GM15510 (cell line): ENCODE results near the gene MBOAT2.

Source experiments
- POLR2A ChIP-seq: IDR thresholded peaks from 3 replicates; pipeline ENCODE4 v1.6.1; 2011; ENCODE audit warnings: borderline replicate concordance; ENCODE audit not compliant: insufficient read length; ENCODE audit errors: extremely low read depth

MBOAT2 gene

GRCh38 chr2:8893474-8893873 is 110.0 kb downstream of the MBOAT2 start:
- no peak for TF ChIP-seq POLR2A

- TF ChIP-seq POLR2A = no peak
Measured at GRCh38 chr2:8892111-8892510, 111.4 kb downstream of the MBOAT2 start.

GRCh38 chr2:8889978-8890377 is 113.5 kb downstream of the MBOAT2 start:
- no peak for TF ChIP-seq POLR2A

GRCh38 chr2:8888963-8889362 is 114.5 kb downstream of the MBOAT2 start:
- no peak for TF ChIP-seq POLR2A

- TF ChIP-seq POLR2A = no peak
Measured at GRCh38 chr2:8886876-8887275, 116.6 kb downstream of the MBOAT2 start.

GRCh38 chr2:8886202-8886518 is 117.3 kb downstream of the MBOAT2 start:
- TF ChIP-seq POLR2A = no peak

- no peak for TF ChIP-seq POLR2A
Measured at GRCh38 chr2:8885449-8886201, 117.9 kb downstream of the MBOAT2 start.

GRCh38 chr2:8884812-8885211 is 118.7 kb downstream of the MBOAT2 start:
- no peak for TF ChIP-seq POLR2A

- TF ChIP-seq POLR2A = no peak
Measured at GRCh38 chr2:8882094-8882493, 121.4 kb downstream of the MBOAT2 start.

- no peak for TF ChIP-seq POLR2A
Measured at GRCh38 chr2:8877894-8878293, 125.6 kb downstream of the MBOAT2 start.

GRCh38 chr2:8877332-8877731 is 126.2 kb downstream of the MBOAT2 start:
- TF ChIP-seq POLR2A = no peak

- TF ChIP-seq POLR2A = no peak
Measured at GRCh38 chr2:8876628-8877027, 126.9 kb downstream of the MBOAT2 start.

- no peak for TF ChIP-seq POLR2A
Measured at GRCh38 chr2:8872821-8873432, 130.6 kb downstream of the MBOAT2 start.

- TF ChIP-seq POLR2A = no peak
Measured at GRCh38 chr2:8870441-8870840, 133.0 kb downstream of the MBOAT2 start.

GRCh38 chr2:8867363-8867762 is 136.1 kb downstream of the MBOAT2 start:
- no peak for TF ChIP-seq POLR2A

- no peak for TF ChIP-seq POLR2A
Measured at GRCh38 chr2:8863331-8863953, 140.0 kb downstream of the MBOAT2 start.
